Urinary bladder (tissue), 4 donors: ENCODE results near the gene PIGV. TPM values are rescaled to one million over a fixed set of nuclear protein-coding genes. Genes with fewer than 3 reads are reported as not detected.

Source experiments
- DNase-seq: peaks from one replicate; pipeline ENCODE4 v3.0.0-alpha.2; 2015; ENCODE audit errors: extremely low spot score
- H3K27ac ChIP-seq: one replicate; pipeline ENCODE4 v1.5.1; 2013; ENCODE audit warnings: low read depth, mild to moderate bottlenecking, moderate library complexity
- H3K36me3 ChIP-seq: one replicate; pipeline ENCODE4 v1.6.1; 2013; ENCODE audit warnings: mild to moderate bottlenecking, moderate library complexity; ENCODE audit not compliant: insufficient read depth
- H3K4me1 ChIP-seq: one replicate; pipeline ENCODE4 v1.6.1; 2013; ENCODE audit warnings: mild to moderate bottlenecking, moderate library complexity; ENCODE audit not compliant: insufficient read depth
- H3K4me3 ChIP-seq: one replicate; pipeline ENCODE4 v1.5.1; 2013; ENCODE audit warnings: low read depth, low read length
- WGBS: extraction: QIAGEN DNeasy Blood & Tissue Kit; methylation state at CpG from one replicate; pipeline ENCODE4 v1.1.7; 2013; 5-methylcytosine and 5-hydroxymethylcytosine counted together
- polyA plus RNA-seq: library from polyadenylated mRNA; stranded (reverse); fragments of 200-250 nt; gene quantifications from one replicate; pipeline ENCODE4 v1.2.3, GENCODE V29; 2013
- total RNA-seq: library from RNA; depleted of rRNA; stranded (reverse); fragments of >200 nt; gene quantifications from one replicate; pipeline ENCODE4 v1.2.3, GENCODE V29; 2014
- donor health status: healthy with polysubstance abuse.
- donor health status: healthy.

PIGV gene
- total and polyA plus RNA-seq, 2 donors, result 13.4 to 17.4 TPM

GRCh38 chr1:26822737-26823395 lies 35.1 kb downstream of the PIGV start:
- no peaks in the 10 kb centered on the region for H3K36me3 ChIP-seq
- no peak overlapping the region for H3K4me3 ChIP-seq
- no peaks in the 10 kb centered on the region for H3K4me1 ChIP-seq
- H3K27ac ChIP-seq, result no peak overlapping the region
- WGBS, result 84% methylated on average over 4 of the region's 4 CpGs
- no peak for DNase-seq

- 87% methylated on average over 3 of the region's 3 CpGs for WGBS
These were observed 37.0 kb downstream of the PIGV start for GRCh38 chr1:26824731-26825130.

DNA sequence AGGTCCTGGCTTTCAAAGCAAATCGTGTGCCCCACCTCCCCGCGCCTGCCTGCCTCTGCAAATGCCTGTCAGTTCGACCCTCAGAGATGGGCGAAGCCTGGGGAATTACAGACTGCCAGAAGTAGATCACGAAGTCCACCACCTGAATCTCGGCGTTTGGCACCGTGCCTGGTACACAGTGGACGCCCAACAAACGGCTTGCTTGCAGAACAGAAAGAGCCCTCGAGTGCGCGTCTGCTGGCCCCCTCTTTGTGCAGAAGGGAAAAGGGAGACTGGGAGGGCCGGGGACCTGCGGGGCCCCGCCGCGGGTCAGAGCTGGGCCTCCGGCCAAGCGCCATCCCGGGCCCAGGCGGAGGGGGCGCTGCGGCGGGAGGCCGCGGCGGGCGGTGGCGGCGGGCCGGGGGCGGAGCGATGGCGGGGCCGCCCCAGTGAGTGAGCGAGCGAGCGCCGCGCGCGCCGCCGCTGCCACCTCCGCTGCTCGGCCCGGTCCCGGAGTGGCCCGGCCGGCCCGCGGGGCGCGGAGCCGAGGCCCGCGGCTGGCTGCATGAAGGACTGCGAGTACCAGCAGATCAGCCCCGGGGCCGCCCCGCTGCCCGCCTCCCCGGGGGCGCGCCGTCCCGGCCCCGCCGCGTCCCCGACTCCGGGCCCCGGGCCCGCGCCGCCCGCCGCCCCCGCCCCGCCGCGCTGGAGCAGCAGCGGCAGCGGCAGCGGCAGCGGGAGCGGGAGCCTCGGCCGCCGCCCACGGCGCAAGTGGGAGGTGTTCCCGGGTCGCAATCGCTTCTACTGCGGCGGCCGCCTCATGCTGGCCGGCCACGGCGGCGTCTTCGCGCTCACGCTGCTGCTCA lies 38.7 kb downstream of the PIGV start, which contains the start of gene ZDHHC18:
Gene ZDHHC18 (plus strand): TSS at position 428 of the 845 bp plus-strand sequence. CDS start 117 bp downstream, at position 545.
- DNase-seq, result peak; percentile 17
- WGBS, result under 1% methylated on average over 103 of the region's 107 CpGs
- no peaks in the 10 kb centered on the region for H3K4me1 ChIP-seq

More at GRCh38 chr1:26824731-26825130, 37.0 kb downstream of the PIGV start:
- Histone ChIP-seq H3K36me3 (no peaks in the 10 kb centered on the region), H3K4me3 (no peak overlapping the region), H3K27ac (no peak overlapping the region), H3K4me1 (no peaks in the 10 kb centered on the region)
- peak; percentile 74 for DNase-seq

DNA sequence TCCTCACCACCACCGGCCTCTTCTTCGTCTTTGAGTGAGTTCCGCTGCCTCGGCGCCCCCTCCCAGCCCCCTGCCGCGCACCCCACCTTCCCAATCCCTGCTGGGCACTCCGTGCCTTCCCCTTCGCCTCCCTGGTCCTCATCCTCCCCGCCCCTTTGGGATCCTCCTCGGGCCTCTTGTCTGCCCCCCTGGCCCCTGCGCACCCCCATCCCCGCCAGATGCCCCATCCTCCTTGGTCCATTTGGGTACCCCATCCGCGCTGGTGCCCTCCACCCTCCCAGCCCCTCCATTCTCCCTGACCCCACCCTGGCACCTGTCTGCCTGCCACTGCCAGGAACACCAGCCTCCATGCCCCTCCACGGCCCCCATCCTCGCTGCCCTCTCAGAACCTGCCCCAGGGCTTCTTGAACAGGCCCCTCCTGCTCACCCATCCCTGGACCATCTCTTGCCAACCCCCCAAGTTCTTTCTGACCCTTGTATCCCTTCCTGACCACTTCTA lies 39.4 kb downstream of the PIGV start:
- no peak for DNase-seq
- H3K27ac ChIP-seq, result no peak overlapping the region
- 3% methylated on average over 17 of the region's 17 CpGs for WGBS

More for the DNA sequence above, 38.7 kb downstream of the PIGV start, which contains the start of gene ZDHHC18:
- Histone ChIP-seq H3K36me3 (no peaks in the 10 kb centered on the region), H3K27ac (peak within 1 kb of the TSS; percentile 71), H3K4me3 (peak within 1 kb of the TSS; percentile 94)

GRCh38 chr1:26827663-26828062 lies 39.9 kb downstream of the PIGV start:
- no peak for DNase-seq
- WGBS, result 20% methylated on average over 11 of the region's 11 CpGs
- Histone ChIP-seq H3K4me1 (no peaks in the 10 kb centered on the region), H3K36me3 (no peaks in the 10 kb centered on the region), H3K4me3 (peak overlapping the region; percentile 94), H3K27ac (no peak overlapping the region)

More for the DNA sequence above, 39.4 kb downstream of the PIGV start:
- no peaks in the 10 kb centered on the region for H3K36me3 ChIP-seq
- H3K4me1 ChIP-seq, result no peaks in the 10 kb centered on the region
- peak overlapping the region; percentile 94 for H3K4me3 ChIP-seq

DNA sequence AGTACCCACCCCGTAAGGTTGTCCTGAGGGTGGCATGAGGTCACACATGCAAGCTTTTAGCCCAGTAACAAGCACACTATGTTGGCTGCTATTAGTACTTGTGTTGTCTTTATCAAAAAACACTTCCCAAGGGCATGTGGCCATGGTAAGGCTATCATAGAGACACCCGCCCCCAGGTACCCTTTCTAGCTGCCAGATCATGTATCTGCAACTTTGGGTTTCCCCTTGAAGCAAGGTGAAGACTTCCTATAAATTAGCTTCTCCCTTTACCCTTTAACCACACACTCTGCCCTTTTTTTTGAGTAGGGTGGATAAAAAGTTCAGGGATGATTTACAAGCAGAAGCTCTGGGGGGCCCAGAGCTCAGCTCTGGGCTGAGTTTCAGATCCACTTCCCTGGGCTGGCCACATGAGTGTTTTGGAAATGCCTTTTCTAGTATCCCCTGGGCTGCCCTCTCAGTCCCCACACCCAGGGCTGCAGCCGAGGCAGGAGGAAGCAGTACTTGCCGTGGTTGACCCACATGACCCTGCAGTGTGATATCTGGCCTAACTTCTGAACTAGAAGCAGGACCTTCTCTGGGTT lies 40.8 kb downstream of the PIGV start:
- WGBS, result 58% methylated on average over 4 of the region's 4 CpGs
- H3K4me3 ChIP-seq, result peak overlapping the region; percentile 14
- H3K27ac ChIP-seq, result no peak overlapping the region
- H3K36me3 ChIP-seq, result no peaks in the 10 kb centered on the region
- no peaks in the 10 kb centered on the region for H3K4me1 ChIP-seq
- DNase-seq, result no peak

GRCh38 chr1:26829184-26829911 lies 41.6 kb downstream of the PIGV start:
- Histone ChIP-seq H3K4me3 (no peak overlapping the region), H3K27ac (no peak overlapping the region), H3K4me1 (no peaks in the 10 kb centered on the region), H3K36me3 (peaks cover 6% of the 10 kb centered on the region)
- no peak for DNase-seq
- WGBS, result 81% methylated on average over 6 of the region's 6 CpGs

GRCh38 chr1:26831059-26831458 lies 43.3 kb downstream of the PIGV start:
- WGBS, result 92% methylated on average over 3 of the region's 3 CpGs
- DNase-seq, result no peak
- Histone ChIP-seq H3K4me3 (no peak overlapping the region), H3K4me1 (no peaks in the 10 kb centered on the region), H3K27ac (peak overlapping the region; percentile 46), H3K36me3 (peaks cover 6% of the 10 kb centered on the region)

- WGBS, result 60% methylated on average over 3 of the region's 3 CpGs
- no peak for DNase-seq
- Histone ChIP-seq H3K4me1 (no peaks in the 10 kb centered on the region), H3K4me3 (no peak overlapping the region), H3K36me3 (peaks cover 6% of the 10 kb centered on the region), H3K27ac (peak overlapping the region; percentile 46)
These were observed 43.9 kb downstream of the PIGV start for GRCh38 chr1:26831546-26832248.

DNA sequence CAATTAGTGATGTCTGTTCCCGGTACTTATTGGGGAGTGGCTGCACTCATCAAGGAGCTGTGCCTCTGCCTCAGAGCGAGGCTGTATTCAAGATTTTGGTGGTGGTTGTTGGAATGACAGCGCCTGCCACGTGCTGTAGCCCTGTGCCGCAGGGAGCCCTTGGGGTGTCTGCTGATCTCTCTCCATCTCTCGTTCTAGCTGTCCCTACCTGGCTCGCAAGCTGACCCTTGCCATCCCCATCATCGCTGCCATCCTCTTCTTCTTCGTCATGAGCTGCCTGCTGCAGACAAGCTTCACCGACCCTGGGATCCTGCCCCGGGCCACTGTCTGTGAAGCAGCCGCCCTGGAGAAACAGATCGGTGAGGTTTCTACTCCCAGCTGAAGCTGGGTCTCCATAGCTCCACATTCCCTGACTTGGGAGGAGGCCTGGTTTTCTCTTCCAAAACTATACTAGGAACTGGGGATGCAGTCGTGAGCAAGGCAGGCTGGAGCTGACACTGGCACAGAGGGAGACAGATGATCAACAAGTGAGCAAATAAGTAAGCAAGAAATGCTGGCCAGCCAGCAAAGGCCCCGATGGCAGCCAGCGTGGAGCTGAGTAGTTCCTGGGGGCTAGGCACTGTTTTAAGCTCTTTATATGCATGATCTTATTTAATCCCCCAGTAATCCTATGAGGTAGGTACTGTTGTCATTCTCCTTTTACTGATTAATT lies 44.7 kb downstream of the PIGV start:
- no peak overlapping the region for H3K27ac ChIP-seq
- peaks cover 6% of the 10 kb centered on the region for H3K36me3 ChIP-seq
- no peak overlapping the region for H3K4me3 ChIP-seq
- no peak for DNase-seq
- WGBS, result 87% methylated on average over 16 of the region's 16 CpGs
- H3K4me1 ChIP-seq, result no peaks in the 10 kb centered on the region

- WGBS, result 63% methylated on average over 23 of the region's 23 CpGs
- H3K36me3 ChIP-seq, result peaks cover 6% of the 10 kb centered on the region
These were observed 46.0 kb downstream of the PIGV start for GRCh38 chr1:26833432-26834405.

More at GRCh38 chr1:26833432-26834405, 46.0 kb downstream of the PIGV start:
- Histone ChIP-seq H3K4me1 (no peaks in the 10 kb centered on the region), H3K27ac (no peak overlapping the region), H3K4me3 (no peak overlapping the region)
- no peak for DNase-seq
